Occipital lobe (tissue), 2 donors: ENCODE results near the gene RNF130. TPM values are rescaled to one million over a fixed set of nuclear protein-coding genes. Genes with fewer than 3 reads are reported as not detected.
A peak's percentile ranks its signal among the peaks of the same experiment; 100 is the strongest.

Experiments
- DNase-seq: peaks from one replicate; lab custom pipeline; 2025; lab: John Stamatoyannopoulos, UW
- total RNA-seq: library from RNA; depleted of rRNA; stranded (reverse); fragments of >200 nt; gene quantifications from one replicate; pipeline ENCODE4 v1.2.3, GENCODE V29; 2014

Gene RNF130
- total RNA-seq, 1 donor from 2014 or later, result 78.0 TPM

DNA sequence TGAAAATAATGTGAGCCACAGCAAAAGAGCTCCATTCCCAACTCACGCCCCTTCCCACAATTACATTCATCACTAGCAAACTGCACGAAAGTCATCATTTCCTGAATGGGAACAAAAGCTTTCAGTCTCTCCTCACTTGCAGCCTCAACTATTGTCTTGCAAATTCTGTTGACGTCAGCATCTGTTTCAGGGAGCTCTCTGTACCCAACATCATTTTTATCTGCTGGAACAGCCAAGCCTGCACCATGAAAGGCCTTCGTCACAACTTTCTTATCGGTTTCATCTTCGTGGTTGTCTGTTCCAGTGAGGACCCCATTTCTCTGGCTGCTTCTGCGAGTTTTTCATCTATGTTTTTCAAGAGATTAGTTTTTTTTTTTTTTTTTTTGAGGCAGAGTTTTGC lies 14.3 kb upstream of the RNF130 start:
- no peak for DNase-seq

DNA sequence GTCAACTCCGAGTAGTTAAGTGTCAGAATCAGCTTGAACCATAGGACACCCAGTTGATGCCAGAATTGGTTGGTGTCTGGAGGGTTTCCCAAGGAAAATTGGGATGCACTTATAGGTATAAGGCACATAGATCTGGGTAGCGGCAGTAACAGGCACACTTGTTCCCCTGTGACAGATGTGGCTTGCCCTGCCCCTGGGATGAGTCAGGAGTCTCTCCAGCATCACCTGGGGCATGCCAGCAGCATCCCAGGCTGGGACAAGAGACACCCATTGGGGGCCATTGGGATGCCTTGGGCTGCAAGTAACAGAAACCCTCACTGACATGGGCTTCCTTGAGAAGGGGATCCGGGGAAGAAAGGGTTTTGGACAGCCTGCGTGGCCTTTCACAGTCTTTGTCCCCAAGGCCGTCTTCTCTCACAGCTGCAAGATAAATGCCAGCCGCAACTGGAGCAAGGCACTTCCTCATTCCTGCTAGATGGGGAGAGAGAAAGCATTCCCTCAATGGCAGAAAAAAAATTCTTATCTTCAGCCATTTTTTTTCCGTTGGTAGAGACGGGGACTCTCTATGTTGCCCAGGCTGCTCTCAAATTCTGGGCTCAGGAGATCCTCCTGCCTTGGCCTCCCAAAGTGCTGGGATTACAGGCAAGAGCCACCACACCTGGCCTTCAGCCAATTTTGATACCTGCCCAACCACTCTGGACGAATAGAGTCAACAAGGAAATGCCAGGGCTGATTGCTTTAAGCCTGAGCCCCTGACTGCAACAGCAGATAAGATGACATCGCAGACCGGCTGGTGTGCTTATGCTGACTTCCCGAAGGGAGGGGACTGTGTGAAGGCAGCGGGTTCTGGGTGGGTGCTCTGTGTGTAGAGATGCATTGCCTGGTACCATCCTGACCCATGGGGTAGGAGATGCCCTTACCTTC lies 13.3 kb upstream of the RNF130 start:
- no peak for DNase-seq

DNA sequence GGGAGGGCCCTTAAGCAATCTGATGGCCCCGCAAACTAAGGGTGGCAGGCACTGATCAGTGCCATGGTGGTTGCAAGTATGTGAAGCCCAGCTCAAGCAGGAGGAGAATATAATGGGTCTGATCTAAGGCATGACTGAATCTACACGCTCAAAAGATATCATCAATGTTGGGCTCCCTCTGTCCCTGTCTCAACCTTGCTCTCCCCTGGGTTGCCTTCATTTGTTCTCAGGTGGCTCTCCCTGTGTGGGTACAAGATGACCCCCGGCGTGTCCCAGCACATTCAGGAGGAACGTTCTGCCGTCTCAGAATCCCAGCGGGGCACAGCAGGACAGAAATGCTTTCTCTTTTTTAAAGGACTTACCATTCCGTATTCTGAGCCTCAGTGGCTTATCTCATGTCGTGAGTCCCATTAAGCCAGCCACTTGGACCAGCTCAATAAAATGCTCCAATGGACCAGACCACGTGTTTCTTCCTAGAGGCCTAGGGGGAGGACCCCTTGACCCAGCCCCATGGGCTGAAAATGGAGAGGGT lies 12.0 kb upstream of the RNF130 start:
- no peak for DNase-seq

DNA sequence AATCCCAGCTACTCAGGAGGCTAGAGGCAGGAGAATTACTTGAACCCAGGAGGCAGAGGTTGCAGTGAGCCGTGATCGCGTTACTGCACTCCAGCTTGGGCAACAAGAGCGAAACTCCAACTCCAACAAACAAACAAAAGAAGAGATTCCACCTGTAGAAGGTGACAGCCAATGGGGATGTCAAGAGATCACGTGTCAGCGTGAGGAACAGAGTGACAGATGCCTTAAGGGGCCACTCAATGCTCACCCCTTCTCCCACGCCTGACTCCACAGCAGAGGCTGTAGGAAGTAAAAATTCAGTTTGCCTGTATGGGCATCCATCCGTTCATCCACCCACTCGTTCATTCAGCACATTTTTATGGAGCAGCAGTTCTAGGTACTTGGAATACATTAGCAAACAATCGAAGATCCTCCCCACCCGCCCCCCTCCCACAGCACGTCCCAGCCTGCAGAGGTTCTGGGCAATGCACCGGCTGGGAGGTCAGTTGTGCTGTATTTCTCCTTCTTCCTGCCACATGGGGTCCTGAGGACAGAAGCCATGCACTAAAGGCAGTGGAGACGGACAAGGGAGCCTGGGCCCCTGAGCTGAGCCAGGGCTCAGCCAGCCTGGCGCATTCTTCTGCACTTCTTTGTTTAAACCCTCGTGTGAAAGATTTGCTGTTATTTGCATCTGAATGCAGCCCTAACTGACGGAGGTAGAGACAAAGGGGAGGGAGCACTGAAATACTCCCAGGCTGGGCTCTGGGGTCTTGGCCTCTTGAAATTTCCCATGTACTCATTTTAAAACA lies 11.3 kb upstream of the RNF130 start:
- no peak for DNase-seq

DNA sequence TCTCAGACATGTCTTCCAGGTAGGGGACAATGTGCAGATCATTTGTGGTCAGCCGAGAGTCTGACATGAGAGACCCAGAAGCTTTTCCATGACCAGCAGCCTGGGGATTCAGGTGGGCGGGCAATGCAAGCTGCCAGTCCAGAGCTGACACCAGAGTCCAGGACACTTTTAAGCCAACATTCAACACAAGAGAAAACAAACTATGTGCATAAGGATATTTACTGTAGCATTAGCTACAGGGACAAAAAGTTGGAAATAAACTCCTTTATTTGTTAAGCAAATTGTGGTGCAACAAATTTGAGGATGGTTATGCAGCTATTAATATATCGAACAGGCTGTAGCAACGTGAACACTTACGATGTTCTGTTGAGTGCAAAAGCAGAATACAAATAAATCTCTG lies 9.9 kb upstream of the RNF130 start:
- DNase-seq, result no peak

DNA sequence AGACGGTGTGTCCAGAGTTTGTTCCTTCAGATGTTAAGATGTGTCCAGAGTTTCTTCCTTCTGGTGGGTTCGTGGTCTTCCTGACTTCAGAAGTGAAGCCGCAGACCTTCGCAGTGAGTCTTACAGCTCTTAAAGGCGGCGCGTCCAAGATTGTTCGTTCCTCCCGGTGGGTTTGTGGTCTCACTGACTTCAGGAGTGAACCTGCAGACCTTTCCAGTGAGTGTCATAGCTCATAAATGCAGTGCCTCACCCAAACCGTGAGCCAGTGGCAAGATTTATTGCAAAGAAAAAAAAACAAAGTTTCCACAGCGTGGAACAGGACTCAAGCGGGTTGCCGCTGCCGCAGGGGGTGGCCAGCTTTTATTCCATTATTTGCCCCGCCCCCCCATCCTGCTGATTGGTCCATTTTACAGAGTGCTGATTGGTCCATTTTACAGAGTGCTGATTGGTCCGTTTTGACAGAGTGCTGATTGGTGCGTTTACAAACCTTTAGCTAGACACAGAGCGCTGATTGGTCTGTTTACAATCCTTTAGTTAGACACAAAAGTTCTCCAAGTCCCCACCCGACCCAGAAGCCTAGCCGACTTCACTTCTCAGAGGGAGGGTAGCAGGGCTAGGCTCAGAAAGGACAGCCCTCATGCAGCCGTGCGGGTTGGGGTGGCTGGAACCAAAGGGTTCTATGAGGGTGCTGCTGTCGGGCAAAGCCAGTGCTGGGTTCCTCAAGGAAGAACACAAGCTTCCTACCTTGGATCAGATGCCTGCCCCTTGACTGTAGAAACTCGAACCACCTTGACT lies 9.1 kb upstream of the RNF130 start:
- DNase-seq, result no peak

DNA sequence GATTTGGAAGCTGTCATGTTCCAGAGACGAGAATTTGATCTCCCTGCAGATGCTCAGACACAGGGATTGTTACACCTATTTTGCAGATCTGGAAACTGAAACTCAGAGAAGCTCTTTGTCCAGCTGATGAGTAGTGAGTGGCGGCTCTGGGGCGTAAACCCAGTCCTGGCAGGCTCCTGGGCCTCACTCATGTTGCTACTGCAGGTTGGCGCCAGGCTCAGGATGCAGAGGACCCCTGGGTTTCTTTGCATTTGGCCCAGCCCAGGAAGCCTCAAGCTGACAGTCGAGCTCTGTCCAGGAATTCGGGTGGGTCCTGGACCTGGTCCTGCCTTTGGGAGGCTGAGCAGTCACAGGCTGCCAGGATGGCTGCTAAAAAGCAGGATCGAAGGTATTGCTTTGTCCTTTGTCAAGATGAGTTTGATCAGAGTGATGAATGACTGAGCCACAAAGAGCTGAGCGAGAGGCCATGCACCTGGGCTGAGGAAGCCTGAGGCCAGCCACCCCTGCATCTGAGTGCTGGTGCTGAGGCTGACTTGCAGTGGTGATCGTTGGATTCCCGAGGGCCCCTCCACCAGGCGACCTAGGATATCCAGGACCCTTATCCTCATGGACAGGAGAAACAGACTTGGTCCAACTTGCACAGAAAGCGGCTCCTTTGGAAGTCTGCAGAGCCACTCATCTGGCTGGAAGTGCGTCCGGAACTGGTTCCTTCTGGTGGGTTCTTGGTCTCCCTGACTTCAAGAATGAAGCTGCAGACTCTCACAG lies 8.3 kb upstream of the RNF130 start:
- DNase-seq, result no peak

DNA sequence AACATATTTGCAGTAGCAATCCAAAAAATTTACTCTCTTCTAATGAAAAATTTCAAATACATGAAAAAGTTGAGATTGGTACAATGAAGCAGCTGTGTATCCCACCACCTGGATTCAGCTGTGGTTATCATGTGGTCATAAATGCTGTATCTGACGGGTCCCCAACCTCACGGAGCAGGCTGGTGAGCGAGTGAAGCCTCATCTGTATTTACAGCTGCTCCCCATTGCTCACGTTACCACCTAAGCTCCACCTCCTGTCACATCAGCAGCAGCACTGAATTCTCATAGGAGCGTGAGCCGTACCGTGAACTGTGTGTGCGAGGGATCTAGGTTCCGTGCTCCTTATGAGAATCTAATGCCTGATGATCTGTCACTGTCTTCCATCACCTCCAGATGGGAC lies 6.8 kb upstream of the RNF130 start:
- no peak for DNase-seq

DNA sequence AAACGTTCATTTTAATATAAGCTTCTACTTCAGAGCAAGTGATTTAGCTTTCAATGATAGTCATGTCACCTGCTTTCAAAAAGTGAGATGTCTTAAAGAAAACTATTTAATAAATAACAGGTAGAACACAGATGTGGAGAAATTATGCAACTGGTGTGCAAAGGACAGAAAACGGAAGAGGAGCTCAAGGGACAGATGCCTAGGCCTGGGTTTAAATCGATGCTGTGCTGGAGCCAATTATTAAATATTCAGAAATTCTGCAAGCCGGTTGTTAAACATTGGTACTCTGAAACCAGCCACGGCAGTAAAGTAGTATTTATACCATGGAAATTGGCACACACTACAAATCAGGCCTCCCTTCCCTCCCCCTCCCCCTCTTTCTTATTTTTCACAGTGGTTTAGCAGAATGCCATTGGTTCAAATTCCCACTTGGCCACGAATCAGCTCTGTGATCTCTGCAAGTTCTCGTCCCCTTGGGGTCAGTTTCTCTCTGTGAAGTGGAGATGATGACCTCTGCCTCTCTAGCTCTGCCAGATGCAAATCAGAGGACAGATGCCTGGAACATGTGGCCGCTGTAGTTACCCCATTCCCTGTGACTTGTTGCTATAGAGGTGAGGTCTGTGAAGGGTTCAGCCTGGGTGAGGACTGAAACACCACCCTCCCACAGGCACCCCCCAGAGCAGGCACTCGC lies 6.2 kb upstream of the RNF130 start:
- no peak for DNase-seq

DNA sequence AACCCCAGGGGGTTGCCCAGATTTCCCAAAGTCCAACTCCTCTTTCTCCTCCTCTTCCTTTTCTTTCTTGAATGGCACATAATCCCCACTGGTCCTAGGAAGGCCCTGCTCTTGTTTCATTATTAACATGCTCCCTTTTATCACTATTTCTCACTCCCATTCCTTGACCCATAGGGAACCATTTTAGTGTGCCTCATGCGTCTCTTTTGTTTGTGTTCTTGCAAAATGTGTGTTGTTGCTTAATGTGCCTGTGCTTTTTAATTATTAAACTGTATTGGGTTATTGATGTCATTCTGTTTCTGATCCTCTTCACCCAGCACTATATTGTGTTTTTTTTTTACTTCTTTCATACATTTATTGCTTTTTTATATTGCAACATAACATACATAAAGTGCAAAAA lies 4.1 kb upstream of the RNF130 start:
- DNase-seq, result no peak

DNA sequence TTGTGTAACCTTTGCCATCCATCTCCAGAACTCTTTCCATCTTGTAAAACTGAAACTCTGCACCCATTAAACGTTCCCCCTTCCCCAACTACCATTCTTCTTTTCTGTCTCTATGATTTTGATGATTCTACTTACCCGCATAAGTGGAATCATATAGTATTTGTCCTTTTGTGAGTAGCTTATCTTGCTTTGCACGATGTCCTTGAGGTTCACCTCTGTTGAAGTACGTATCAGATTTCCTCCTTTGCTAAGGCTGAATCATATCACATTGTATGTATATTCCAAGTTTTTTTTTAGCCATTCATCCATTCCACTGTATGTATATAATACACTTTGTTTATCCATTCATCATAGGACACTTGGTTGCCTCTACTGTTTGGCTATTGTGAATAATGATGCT lies 2.9 kb upstream of the RNF130 start:
- no peak for DNase-seq

DNA sequence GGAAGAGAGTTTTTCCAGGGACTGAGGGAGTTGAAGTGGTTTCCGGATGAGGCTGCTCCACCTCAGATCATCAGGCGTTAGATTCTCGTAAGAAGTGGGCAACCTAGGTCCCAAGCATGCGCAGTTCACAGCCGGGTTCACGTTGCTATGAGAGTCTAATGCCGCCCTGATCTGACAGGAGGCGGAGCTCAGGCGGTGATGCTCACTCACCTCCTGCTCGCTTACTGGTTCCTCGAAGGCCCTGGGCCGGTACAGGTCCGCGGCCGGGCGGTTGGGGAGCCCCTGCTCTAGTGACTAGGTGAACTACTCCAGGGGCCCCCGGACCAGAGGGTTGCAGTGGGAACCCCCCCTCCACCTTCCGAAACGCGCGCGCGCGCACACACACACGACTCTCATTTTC lies 997 bp upstream of the RNF130 start:
- no peak for DNase-seq

DNA sequence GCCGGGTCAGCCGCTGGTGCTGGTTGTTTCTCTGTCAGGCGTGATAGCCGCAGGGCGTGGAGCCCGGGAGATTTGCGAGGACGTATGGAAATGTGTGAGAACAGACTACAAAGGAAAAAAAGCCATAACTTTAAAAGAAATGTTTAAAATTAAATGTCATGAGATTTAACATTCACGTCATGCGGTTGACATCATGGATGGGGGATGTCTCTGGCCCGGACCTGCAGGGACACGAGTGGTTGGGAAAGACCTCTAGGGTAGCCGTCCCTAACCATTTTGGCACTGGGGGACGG lies 643 bp upstream of the RNF130 start:
- DNase-seq, result no peak

DNA sequence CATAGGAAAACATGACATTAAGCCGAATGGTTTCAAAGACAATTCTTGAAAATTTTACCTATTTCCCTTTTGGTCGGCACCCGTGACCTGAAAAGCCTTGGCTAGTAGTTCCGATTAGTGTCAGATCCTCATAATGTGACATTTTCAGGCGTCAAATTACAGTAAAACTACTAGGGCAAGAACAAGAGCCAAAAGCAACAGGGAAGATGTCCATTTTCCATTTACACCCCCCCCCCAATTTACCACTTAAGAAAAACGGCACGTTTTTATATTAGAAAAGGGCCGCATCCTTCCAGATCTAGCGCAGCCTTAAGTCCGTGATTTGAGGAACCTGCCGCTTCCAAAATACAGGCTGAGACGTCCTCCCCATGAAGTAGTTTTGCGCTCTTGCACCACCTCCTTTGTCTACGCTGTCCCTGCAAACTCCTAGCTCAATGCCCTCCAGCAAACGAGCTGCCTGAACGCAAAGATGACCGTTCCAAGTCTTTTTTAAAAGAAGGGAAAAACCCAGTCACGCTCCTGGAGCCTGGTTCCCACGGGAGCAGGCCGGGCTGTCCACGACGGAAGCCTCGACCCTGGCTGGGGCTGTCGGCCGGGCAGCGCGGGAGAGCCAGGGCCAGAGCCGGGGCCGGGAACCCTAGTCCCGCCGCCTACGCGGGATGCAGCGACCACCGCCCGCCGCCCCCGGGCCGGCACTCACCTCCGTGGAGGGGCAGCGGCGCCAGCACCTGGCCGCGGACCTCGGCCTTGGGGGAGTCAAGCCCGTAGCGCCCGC lies 616 bp downstream of the RNF130 start:
- DNase-seq, result no peak

DNA sequence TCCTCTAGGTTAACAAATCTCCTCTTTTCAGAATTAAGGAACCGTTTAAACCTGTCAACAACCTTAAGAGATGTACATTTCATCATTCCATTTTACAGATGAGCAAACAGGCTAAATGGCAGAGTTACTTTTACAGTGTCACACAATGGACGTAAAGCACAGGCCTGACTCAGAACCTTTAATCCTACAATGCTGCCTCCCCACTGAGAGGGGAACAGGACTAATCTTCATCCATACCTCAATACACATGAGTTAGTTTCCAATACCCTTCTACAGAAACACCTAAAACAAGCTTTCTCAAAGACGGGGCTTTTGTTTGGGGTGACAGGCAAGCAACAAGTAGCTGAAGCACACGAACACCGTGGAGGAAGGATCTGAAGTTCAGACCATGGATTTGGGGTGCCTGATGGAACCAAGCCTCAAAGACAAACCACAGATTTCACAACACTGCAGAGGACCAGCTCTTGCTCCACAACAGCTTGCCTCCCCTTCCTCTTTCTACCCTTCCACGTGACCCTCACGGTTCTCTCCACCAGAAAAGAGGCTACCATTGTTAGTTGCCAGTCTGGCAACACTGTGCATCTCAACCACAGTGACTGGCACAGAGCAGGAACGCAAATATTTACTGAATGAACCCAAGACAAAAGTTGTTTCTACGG lies 1.8 kb downstream of the RNF130 start:
- DNase-seq, result peak; percentile 55

DNA sequence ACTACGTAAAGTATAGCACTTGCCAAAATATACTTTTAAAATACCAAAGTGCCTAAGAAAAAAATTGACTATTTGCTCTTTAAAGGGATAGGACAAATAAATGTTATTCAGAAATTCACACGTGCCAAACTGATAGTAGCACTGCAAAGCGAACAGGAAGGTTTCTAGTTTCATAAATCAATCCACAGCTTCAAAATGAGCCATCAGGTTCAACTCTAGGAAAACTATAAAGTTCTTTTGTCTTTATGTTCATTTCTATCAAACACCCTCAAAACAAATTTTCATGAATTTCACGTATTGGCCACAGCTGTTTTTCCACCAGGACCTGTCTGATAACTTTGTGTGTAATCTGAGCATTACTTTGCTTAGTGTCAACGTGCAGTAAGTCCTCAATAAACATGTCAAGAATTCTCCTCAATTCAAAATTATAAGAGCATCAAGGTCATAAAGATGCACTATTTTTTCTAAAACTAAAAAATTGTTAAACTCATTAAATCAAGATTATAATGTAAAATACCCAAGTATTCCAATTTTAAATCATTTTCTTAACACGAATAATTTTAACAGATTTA lies 3.0 kb downstream of the RNF130 start:
- no peak for DNase-seq

DNA sequence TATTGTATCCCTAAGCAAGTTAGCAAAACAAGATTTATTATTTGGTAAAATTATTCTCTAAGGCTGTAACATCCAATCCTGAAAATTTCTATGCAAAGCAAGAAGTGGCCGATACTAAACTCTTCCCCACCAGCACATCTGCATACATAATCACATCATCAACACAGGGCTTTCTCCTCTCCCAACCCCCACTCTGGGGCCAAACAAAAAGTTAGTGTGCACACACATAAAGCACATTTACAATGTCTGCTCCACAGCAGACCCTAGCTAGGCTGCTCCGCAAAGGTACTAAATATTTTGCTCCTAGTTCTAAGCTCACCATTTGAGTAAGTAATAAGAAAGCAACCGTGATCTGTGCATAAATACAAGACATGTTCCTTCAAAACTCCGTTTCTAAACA lies 3.6 kb downstream of the RNF130 start:
- DNase-seq, result no peak

DNA sequence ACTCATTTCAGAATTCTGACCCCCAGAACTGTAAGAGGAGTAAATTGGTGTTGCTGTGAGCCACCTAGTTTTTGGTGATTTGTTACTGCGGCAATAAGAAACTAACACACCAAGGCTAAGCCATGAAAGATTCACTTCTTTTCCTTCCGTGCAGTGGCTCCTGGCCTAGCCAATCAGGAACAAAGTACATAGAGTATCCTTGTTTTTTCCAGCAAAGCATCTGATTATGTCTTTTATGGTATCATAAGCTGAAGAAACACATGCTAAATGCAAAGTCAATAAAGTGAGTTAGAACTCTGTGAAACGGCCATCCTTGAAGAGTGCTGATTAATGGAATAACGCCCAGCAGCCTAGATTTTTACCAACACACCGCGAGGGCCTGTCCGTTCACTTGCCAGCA lies 11.4 kb downstream of the RNF130 start:
- DNase-seq, result no peak

DNA sequence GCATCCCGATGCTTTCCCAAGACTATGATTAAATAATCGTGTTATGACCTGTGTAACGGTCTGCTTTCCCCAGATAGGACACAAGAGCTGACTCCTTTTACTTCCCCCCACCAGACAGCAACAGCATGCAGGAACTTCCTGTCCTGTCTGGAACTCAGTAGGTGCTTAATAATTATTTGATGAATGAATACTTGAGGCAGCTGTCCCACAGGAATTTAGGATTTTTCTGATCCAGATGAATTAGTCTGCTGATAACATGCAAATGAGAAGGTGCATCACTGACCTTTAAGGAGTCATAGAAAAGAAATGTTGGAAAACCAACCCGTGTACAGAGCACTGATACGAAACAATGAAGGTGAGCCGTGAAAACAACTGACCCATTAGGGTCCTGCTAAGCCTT lies 12.2 kb downstream of the RNF130 start:
- DNase-seq, result no peak
